HepG2 (cell line): ENCODE measurements around the gene EIF4H. TPM values are rescaled to one million over a fixed set of nuclear protein-coding genes. Genes with fewer than 3 reads are reported as not detected.

Experiments
- ATAC-seq: fragments of 200-7000 bp; cut with Tn5 transposase; 3 replicates; pipeline ENCODE4 v1.9.1; 2020; ENCODE audit warnings: mild to moderate bottlenecking, moderate library complexity
- BruUV-seq: library from RNA; stranded (reverse); fragments of 400-500 nt; replicated peaks from 2 replicates; lab custom pipeline; 2021; lab: Mats Ljungman, UMichigan
- CTCF ChIA-PET: fragments of 300-600 bp; formaldehyde crosslinking; extraction: SDS; loops from one replicate; lab custom pipeline; 2021; ENCODE audit warnings: low total read pairs, inconsistent platforms, low intra/inter-chr PET ratio; lab: Yijun Ruan, JAX
- POLR2A ChIA-PET: fragments of 350-600 bp; sonication (Branson Sonifier 250); formaldehyde crosslinking; loops from one replicate; lab custom pipeline; 2020; ENCODE audit warnings: antibody characterized with exemption, inconsistent platforms; lab: Yijun Ruan, JAX
- DNase-seq: peaks from one replicate; pipeline ENCODE4 v3.0.0-alpha.2; 2015; ENCODE audit warnings: low spot score
- FAIRE-seq: peaks from 3 replicates; lab custom pipeline; 2011; peaks lifted over from hg19 to GRCh38; lab: Jason Lieb, UNC
- H2AFZ ChIP-seq: one replicate; pipeline ENCODE4 v1.6.1; 2011; ENCODE audit warnings: low read length, inconsistent platforms
- H3K27ac ChIP-seq: fragments of 300-600 bp; 3 replicates; pipeline ENCODE4 v1.8.0; 2011; ENCODE audit warnings: mixed run types, mild to moderate bottlenecking, mixed read lengths, low read length, inconsistent platforms; ENCODE audit not compliant: insufficient read depth; ENCODE audit errors: extremely low read length
- H3K27me3 ChIP-seq, 2 experiments: fragments of 200-600 bp in 1 of 2; 2 replicates in 1 of 2; 3 replicates in 1 of 2; pipeline versions ENCODE4 v1.6.0 to v1.8.0; 2011; ENCODE audit warnings: low read length in 2 of 2, mild to moderate bottlenecking in 2 of 2, moderate library complexity in 2 of 2, inconsistent platforms in 1 of 2; ENCODE audit not compliant: insufficient read depth in 2 of 2, control insufficient read depth in 1 of 2
- H3K36me3 ChIP-seq, 2 experiments: fragments of 200-600 bp in 1 of 2; replicated peaks in 1 of 2; 2 replicates in 1 of 2; 3 replicates in 1 of 2; pipeline versions ENCODE4 v1.5.1 to v1.8.0; 2011; ENCODE audit warnings: low read length in 2 of 2, inconsistent platforms in 1 of 2; ENCODE audit not compliant: insufficient read depth in 2 of 2, control insufficient read depth in 1 of 2
- H3K4me1 ChIP-seq: 2 replicates; pipeline ENCODE4 v1.5.1; 2012; ENCODE audit warnings: low read length, inconsistent platforms; ENCODE audit not compliant: insufficient read depth
- H3K4me2 ChIP-seq: 2 replicates; pipeline ENCODE4 v1.6.0; 2011; ENCODE audit warnings: low read depth, low read length, inconsistent platforms
- H3K4me3 ChIP-seq, 3 experiments: fragments of 200-600 bp in 1 of 3; sonication (generic), shearing (Covaris generic) in 1 of 3; replicated peaks in 1 of 3; 2 replicates each; pipeline ENCODE4 v1.5.1; 2011 to 2016; ENCODE audit warnings: low read length in 3 of 3, inconsistent platforms in 2 of 3, low read depth in 2 of 3, mild to moderate bottlenecking in 2 of 3, control low read depth in 1 of 3, mixed read lengths in 1 of 3; ENCODE audit not compliant: insufficient read depth in 1 of 3
- H3K79me2 ChIP-seq: one replicate; pipeline ENCODE4 v1.6.1; 2011; ENCODE audit warnings: low read length, inconsistent platforms; ENCODE audit not compliant: insufficient read depth
- H3K9ac ChIP-seq: 2 replicates; pipeline ENCODE4 v1.6.0; 2011; ENCODE audit warnings: mild to moderate bottlenecking, low read depth, low read length, inconsistent platforms; ENCODE audit not compliant: insufficient read depth
- H3K9me3 ChIP-seq: 2 replicates; pipeline ENCODE4 v1.5.1; 2012; ENCODE audit warnings: mild to moderate bottlenecking, low read length
- H4K20me1 ChIP-seq: 2 replicates; pipeline ENCODE4 v1.6.0; 2011; ENCODE audit warnings: inconsistent platforms, mild to moderate bottlenecking, low read length, moderate library complexity; ENCODE audit not compliant: insufficient read depth
- CREB1 ChIP-seq, 2 experiments: fragments of 450-650 bp in 1 of 2; IDR thresholded peaks; 2 replicates each; pipeline ENCODE4 v1.6.1; 2016 to 2017; ENCODE audit warnings: control low read depth in 1 of 2, mild to moderate bottlenecking in 1 of 2, missing compliant biosample characterization in 1 of 2, missing genetic modification characterization in 1 of 2
- POLR2A ChIP-seq, 2 experiments: IDR thresholded peaks; 2 replicates each; pipeline ENCODE4 v1.6.1; 2011; ENCODE audit warnings: low read depth in 2 of 2, low read length in 2 of 2, mild to moderate bottlenecking in 1 of 2, moderate library complexity in 1 of 2; ENCODE audit not compliant: insufficient read depth in 1 of 2
- RAD21 ChIP-seq: fragments of 450-650 bp; formaldehyde crosslinking; IDR thresholded peaks from 2 replicates; pipeline ENCODE4 v1.5.0; 2020; ENCODE audit warnings: mild to moderate bottlenecking
- RORA ChIP-seq: sonication (generic); formaldehyde crosslinking; IDR thresholded peaks from 2 replicates; pipeline ENCODE4 v1.5.0; 2020; ENCODE audit warnings: mild to moderate bottlenecking, missing genetic modification reagents, moderate library complexity
- STAG1 ChIP-seq: sonication (generic); formaldehyde crosslinking; IDR thresholded peaks from 2 replicates; pipeline ENCODE4 v1.4.0; 2020; ENCODE audit warnings: missing genetic modification reagents
- ZNF121 ChIP-seq: sonication (generic); formaldehyde crosslinking; IDR thresholded peaks from 2 replicates; pipeline ENCODE4 v1.5.0; 2020; ENCODE audit warnings: mild to moderate bottlenecking, missing genetic modification reagents
- WGBS: methylation state at CpG from one replicate; pipeline ENCODE4 v1.1.6; 2017; ENCODE audit warnings: low lambda C conversion rate; 5-methylcytosine and 5-hydroxymethylcytosine counted together
- in situ Hi-C: cut with HindIII; loops from 2 replicates; pipeline ENCODE4 v1.10.0; 2017; ENCODE audit warnings: low pct_unique_long_range_greater_than_20kb; ENCODE audit not compliant: extremely low pct_ligation_motif_present
- intact Hi-C: fragments of 100-400 bp; cut with micrococcal nuclease; formaldehyde crosslinking; loops from one replicate; pipeline ENCODE4 v1.10.0; 2022; ENCODE audit not compliant: unreplicated experiment
- polyA plus RNA-seq, 8 experiments: library from polyadenylated mRNA; depleted of rRNA in 3 of 8; stranded (reverse) in 7 of 8; unstranded in 1 of 8; fragments of >200 nt; fragmentation: Illumina TruSeq in 4 of 8; extraction: Trizol in 4 of 8; gene quantifications; 2 replicates each; pipeline versions ENCODE4 v1.2.1 to v1.2.3, GENCODE V29; 2011 to 2016; ENCODE audit warnings: low read depth in 4 of 8, missing spikeins in 1 of 8, mixed read lengths in 1 of 8; ENCODE audit not compliant: insufficient read depth in 1 of 8
- total RNA-seq, 5 experiments: library from RNA; depleted of rRNA; stranded (reverse); fragments of >200 nt; fragmentation: Illumina TruSeq; extraction: Trizol; gene quantifications; 2 replicates each; pipeline ENCODE4 v1.2.3, GENCODE V29; 2016; ENCODE audit warnings: low read depth in 1 of 5
- TF ChIP-seq, protein P1 (sequence below): IDR thresholded peaks from 2 replicates; pipeline ENCODE4 v1.6.1; 2012; ENCODE audit warnings: low read depth, low read length, improper control_type of control experiment

EIF4H gene
- total and polyA plus RNA-seq, 2 of the 13 experiments (the other 11 are each of a cell fraction or from before 2014, with no cell fraction given), result 232 to 321 TPM

DNA sequence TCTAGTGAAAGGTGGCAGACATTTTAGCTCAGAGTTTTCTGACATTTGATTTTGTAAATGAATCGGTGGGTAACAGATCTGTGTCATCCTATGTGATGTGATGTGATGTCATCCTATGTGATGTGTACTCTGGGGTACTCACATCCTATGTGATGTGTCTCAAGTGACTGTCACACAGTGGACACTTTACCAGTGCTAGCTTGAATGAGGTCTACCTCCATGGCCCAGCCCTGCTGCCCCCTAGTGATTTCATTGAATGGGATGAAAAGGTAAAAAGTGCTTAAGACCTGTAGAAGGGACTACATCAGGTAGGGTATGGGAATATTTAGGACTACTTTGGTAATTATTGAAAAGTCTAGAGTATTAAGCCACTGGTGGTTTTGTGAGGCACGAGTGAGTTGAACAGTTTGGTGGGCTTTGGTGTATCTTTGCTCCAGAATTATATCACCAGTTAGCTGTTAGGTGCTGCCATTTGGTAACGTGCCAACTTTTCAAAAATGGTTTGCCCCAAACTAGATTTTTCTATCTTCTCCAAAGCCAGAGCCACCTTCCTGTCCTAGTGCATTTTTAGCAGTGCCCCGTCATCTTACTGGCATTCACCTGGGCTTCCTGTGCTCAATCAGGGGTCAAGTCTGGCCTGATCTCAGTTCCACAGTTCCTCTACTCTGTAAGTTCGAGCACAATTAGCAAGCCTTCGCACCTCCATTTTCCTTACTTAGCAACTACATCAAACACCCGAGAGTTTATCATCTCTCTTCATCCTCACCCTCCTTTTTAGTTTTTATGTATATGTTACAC is 9.7 kb downstream of the EIF4H start (continued):
- TF ChIP-seq, protein P1, sequence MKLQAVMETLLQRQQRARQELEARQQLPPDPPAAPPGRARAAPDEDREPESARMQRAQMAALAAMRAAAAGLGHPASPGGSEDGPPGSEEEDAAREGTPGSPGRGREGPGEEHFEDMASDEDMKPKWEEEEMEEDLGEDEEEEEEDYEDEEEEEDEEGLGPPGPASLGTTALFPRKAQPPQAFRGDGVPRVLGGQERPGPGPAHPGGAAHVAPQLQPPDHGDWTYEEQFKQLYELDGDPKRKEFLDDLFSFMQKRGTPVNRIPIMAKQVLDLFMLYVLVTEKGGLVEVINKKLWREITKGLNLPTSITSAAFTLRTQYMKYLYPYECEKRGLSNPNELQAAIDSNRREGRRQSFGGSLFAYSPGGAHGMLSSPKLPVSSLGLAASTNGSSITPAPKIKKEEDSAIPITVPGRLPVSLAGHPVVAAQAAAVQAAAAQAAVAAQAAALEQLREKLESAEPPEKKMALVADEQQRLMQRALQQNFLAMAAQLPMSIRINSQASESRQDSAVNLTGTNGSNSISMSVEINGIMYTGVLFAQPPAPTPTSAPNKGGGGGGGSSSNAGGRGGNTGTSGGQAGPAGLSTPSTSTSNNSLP, result 0 out of 2 replicates have a peak, but pooled peaks have one; percentile 11
- TF ChIP-seq STAG1 (peak; percentile 50), RAD21 (CRISPR knock-in tag) (peak; percentile 21; the same call in 1 of the 2 replicates), POLR2A (IDR thresholded peaks at IDR 0.05; ENCODE audit: insufficient read depth in 1 of 2, low read depth in 2 of 2, low read length in 2 of 2) (peak in 1 of 2 experiments; percentile 19; a peak in 1 of 4 replicates), CREB1 (IDR thresholded peaks at IDR 0.05) (peak; percentile 53), CREB1 (CRISPR knock-in tag; IDR thresholded peaks at IDR 0.05) (no peak)

DNA sequence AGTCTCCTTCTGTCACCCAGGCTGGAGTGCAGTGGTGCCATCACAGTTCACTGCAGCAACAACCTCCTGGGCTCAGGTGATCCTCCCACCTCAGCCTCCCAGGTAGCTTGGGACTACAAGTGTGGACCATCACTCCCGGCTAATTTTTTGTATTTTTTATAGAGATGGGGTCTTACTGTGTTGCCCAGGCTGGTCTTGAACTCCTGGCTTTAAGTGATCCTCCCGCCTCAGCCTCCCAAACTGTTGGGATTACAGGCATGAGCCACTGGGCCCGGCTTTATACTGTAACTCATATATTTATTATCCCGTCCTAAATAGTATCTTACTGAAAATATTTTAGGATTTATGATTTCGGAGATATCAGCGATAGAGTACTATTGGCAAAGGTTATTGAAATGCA is 10.9 kb downstream of the EIF4H start:
- Histone ChIP-seq H3K4me1 (peaks cover 23% of the 10 kb centered on the region), H3K9ac (no peak overlapping the region), H3K9me3 (no peaks in the 10 kb centered on the region), H4K20me1 (peaks cover 92% of the 10 kb centered on the region), H3K79me2 (peaks cover 97% of the 10 kb centered on the region), H3K36me3 (peaks cover 18 to 61% of the 10 kb centered on the region in 2 experiments), H3K27ac (no peak overlapping the region), H3K27me3 (no peaks in the 10 kb centered on the region), H3K4me3 (no peak overlapping the region), H3K4me2 (no peak overlapping the region), H2AFZ (no peak overlapping the region)
- DNase-seq (no peak), ATAC-seq (no peak), FAIRE-seq (no peak)
- intact Hi-C loops (no loop called here), in situ Hi-C loops (no loop called here)
- 97% methylated on average over 6 of the region's 6 CpGs for WGBS
- ChIA-PET CTCF (no interaction called here), POLR2A (no interaction called here)
- BruUV-seq, result no TSS peak
- TF ChIP-seq ZNF121 (CRISPR knock-in tag), result peak; percentile 52; the same call in 1 of the 2 replicates
- no peak for TF ChIP-seq RORA (CRISPR knock-in tag)
